ENCODE results near the gene ASPSCR1.

Gene ASPSCR1

GRCh38 chr17:82055965-82056728, 78.7 kb downstream of the ASPSCR1 start:
- DNase-seq (ENCODE audit: low spot score) = no peak

GRCh38 chr17:82056729-82057621, 79.5 kb downstream of the ASPSCR1 start:
- no peak for DNase-seq (ENCODE audit: low spot score)

GRCh38 chr17:82058230-82058854, 80.9 kb downstream of the ASPSCR1 start:
- DNase-seq (ENCODE audit: low spot score) = no peak

- DNase-seq (ENCODE audit: low spot score) = no peak
Observed at GRCh38 chr17:82058855-82059249, 81.4 kb downstream of the ASPSCR1 start.

DNA sequence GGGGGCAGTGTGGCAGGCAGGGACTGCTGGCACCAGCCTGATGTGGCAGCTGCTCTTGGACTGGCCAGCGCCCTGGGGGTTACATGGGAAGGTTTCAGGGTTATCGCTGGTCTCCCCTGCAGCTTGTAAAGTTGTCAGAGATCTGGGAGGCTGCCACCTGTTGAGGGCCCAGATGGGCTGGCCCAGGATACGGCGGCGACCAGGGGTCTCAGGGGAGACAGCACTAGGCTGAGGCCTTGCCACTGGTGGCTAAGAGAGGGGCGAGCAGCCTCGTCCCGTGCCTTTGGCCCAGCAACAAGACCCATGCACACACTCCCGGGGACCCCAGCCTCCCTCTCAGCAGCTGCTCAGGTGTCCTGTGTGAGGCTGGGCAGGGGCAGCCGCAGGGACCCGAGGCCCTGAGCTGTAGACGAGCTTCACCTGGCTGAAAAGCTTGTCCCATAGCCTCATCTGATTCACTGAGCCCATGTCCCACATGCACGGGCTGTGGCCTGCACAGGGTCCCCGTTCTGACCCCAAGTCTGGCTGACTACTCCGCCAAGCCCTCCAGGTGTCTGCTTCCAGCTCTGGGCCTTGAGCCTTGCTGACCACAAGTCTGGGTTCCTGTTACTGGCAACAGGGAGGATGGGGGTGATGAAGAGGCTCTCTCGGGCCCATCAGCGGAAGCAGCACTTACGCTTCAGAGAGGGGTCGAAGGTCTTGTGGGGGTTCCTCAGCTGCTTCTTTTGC, 82.0 kb downstream of the ASPSCR1 start:
- DNase-seq (ENCODE audit: low spot score) = no peak

DNA sequence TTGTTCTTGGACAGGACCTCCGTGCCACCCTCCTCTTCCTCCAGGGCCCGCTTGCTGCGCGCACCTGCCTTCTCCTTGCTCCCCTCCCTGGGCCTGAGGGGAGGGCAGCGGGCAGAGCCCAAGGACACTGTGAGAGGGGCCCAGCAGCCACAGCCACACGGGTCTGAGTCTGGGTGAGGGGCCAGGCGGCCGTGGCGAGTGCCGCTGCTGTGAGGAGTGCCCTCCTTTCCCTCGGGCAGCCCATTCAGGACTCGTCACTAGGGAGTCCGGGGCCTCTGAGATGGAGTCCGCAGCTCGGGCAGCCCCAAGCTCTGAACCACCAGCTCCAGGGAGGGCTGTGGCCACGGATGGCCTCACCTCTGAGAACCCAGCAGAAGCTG, 82.6 kb downstream of the ASPSCR1 start:
- no peak for DNase-seq (ENCODE audit: low spot score)

DNA sequence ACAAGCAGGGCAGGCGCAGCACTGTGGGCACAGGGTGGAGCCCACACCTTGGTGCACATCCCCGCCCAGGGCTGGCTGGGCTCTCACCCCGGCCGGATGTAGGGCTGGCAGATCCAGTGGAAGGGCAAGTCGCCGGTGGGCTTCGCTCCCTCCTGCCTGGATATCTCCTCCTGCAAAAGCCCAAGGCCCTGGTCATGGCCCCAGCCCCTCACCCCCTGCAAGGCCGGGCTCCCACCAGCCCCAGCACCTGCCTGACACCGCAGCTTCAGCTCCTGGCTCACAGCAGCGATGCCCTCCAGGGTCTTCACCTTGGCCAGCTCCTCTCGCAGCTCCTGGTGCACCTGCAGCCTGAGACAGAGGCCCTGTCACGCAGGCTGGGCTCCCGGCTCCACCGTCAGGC, 83.2 kb downstream of the ASPSCR1 start:
- DNase-seq (ENCODE audit: low spot score) = no peak

- no peak for DNase-seq (ENCODE audit: low spot score)
Observed at GRCh38 chr17:82061047-82061925, 83.9 kb downstream of the ASPSCR1 start.

- DNase-seq (ENCODE audit: low spot score) = no peak
Observed at GRCh38 chr17:82062076-82062983, 84.9 kb downstream of the ASPSCR1 start.

DNA sequence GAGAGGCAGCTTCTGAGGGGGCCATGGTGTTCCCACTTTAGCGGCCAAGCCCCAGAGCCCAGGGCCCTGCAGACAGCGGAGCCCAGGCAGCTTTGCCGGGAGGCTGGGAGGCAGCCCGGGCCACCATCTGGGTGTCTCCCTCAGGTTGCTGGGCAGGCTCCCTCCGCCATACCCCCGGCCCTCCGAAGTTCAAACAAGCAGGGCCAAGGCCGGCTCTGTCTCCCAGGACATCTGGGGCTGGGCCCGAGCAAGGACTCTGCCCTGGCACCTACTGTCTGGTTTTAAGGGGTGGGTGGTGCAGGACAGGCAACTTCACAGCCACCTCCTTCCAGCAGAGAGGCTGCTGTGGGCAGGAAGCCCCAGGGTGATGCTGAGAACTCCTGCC, 85.5 kb downstream of the ASPSCR1 start:
- DNase-seq (ENCODE audit: low spot score) = no peak

GRCh38 chr17:82063424-82064415, 86.3 kb downstream of the ASPSCR1 start:
- no peak for DNase-seq (ENCODE audit: low spot score)

DNA sequence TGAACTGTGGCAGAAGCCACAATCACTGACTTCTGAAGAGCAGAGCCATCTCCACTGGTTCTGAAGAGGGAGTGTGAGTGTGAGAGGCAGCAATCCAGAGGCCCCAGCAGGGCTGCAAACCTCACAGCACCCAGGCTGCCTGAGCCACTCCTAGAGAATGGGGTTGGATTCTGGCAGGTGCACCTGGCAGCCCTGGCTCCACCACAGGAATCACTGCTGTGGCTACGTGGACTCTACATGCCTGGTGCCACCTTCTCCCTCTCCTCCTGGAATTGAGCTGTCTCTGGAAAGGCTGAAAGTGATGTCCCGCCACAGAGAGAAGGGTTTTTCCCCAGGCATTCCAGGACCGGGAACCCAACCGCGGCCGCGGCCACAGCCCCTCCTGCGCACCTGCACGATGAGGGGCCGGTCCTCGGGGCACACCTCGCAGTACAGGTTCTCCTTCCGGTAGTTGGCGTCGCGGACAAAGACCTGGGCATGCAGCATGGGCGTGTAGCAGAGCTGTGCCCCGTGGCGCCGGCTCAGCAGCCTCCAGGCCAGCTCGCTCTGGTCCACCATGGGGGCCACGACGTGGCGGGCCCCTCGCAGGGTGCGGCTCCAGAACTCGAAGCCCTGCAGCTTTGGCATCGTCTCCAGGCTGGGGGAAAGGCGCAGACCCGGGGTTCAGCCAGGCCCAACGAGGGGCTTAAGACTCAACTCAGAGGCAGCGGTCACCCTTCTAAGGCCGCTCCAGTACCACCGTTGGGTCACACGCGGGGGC, 87.2 kb downstream of the ASPSCR1 start:
- DNase-seq (ENCODE audit: low spot score) = no peak

DNA sequence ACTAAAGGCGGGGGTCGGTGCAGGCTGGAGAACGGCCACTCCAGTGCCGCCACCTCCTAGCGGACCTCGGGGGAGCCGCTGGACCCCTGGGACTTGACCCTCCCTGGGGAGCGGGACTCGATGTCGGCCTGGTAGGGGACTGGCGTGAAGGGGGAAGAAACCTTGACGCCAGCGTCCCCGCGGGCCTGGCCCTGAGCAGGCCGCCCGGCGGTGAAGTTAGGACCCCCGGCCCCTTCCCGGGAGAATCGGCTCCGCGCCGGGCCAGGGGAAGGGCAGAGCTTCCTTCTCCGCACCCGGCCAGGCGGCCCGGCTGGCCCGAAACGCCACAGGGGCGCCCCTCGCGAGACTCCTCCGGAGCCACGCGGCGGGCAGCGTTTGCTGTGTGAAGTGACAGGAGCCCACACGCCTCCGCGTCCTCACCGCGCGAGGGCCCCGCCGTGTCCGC, 87.8 kb downstream of the ASPSCR1 start:
- no peak for DNase-seq (ENCODE audit: low spot score)

DNA sequence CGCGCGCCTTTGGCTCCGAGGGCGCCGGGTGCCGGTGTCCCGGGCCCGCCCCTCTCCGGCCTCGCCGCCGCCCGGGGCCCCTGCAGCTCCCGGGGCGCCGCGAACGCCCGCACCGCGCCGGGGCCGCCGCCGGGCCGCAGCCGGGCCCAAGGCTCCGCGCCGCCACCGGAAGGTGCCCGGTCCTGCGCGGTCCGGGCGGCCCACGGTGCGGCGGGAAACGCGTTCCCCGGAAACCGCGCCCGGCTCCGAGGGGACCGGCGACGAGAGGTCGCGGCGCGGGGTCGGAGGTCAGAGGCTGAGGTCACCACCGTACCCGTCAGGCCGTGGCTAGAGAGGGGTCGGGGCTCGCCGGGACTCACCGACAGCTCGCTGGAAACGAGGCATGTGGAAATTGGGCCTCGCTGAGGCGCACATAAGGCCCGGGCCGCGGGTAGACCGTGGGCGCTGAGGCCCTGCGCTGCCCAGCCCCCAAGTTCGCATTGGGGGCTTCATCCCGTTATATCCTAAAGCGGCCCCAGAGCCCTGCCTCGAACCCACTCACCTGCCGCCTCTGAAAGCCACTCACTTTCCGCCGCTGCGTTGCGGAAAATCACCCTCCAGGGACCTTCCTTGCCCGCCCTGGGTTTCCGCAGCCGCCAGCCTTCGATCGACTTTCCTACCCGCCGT, 88.3 kb downstream of the ASPSCR1 start, which contains the start of gene DUS1L:
TSS of gene DUS1L (minus strand) at position 167 of the 666 bp plus-strand sequence. CDS start 745 bp downstream, outside the sequence.
- peak; percentile 75 for DNase-seq (ENCODE audit: low spot score)
